RWPE1 (cell line): ENCODE results near the gene TBC1D25.

ENCODE experiments used
- CTCF ChIA-PET: fragments of 350-600 bp; sonication (Branson Sonifier 250); formaldehyde crosslinking; extraction: SDS; loops from one replicate; lab custom pipeline; 2021; lab: Yijun Ruan, JAX
- POLR2A ChIA-PET: fragments of 400-600 bp; formaldehyde crosslinking; extraction: SDS; loops from one replicate; lab custom pipeline; 2020; ENCODE audit warnings: antibody characterized with exemption; ENCODE audit not compliant: low non-redundant PET; lab: Yijun Ruan, JAX
- DNase-seq: peaks from one replicate; pipeline ENCODE4 v3.0.0; 2012; ENCODE audit warnings: low spot score
- H3K27ac ChIP-seq: fragments of 450-650 bp; 2 replicates; pipeline ENCODE4 v1.5.1; 2017
- TF ChIP-seq, protein P1 (sequence below): fragments of 450-650 bp; conservative IDR thresholded peaks from 2 replicates; pipeline ENCODE4 v1.5.1; 2017; ENCODE audit warnings: low read depth, mild to moderate bottlenecking

TBC1D25 gene

DNA sequence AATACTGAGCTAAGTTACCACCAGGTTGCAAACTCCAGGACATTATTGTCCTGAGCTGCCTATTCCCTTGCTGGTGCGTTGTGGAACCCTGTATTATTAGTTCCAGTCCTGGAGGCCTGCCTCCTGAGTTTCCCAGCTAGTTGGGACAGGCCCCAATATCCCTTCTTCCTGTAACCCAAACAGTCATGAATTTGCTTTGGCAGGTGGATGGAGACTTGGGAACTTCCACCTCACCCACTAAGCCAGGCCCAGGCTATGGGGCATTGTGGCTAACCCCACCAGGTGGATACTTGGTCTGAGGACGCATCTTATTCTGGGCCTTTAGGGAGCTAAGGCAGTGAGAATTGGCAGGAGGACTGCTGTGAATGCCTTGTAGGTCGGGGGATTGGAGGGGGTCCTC lies 39.7 kb downstream of the TBC1D25 start:
- H3K27ac ChIP-seq: peak overlapping the region; percentile 60
- no peak for DNase-seq
- CTCF ChIA-PET: no interaction called here
- TF ChIP-seq, protein P1, sequence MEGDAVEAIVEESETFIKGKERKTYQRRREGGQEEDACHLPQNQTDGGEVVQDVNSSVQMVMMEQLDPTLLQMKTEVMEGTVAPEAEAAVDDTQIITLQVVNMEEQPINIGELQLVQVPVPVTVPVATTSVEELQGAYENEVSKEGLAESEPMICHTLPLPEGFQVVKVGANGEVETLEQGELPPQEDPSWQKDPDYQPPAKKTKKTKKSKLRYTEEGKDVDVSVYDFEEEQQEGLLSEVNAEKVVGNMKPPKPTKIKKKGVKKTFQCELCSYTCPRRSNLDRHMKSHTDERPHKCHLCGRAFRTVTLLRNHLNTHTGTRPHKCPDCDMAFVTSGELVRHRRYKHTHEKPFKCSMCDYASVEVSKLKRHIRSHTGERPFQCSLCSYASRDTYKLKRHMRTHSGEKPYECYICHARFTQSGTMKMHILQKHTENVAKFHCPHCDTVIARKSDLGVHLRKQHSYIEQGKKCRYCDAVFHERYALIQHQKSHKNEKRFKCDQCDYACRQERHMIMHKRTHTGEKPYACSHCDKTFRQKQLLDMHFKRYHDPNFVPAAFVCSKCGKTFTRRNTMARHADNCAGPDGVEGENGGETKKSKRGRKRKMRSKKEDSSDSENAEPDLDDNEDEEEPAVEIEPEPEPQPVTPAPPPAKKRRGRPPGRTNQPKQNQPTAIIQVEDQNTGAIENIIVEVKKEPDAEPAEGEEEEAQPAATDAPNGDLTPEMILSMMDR: no peak
- POLR2A ChIA-PET: interaction anchor here (0.7 kb wide), 1 partner anchor 19 kb away, joined by 6 read pairs; no protein-coding TSS in a partner anchor

- POLR2A ChIA-PET: no interaction called here
- H3K27ac ChIP-seq: peak overlapping the region; percentile 64
These were observed 41.1 kb downstream of the TBC1D25 start for GRCh38 chrX:48580662-48581061.

DNA sequence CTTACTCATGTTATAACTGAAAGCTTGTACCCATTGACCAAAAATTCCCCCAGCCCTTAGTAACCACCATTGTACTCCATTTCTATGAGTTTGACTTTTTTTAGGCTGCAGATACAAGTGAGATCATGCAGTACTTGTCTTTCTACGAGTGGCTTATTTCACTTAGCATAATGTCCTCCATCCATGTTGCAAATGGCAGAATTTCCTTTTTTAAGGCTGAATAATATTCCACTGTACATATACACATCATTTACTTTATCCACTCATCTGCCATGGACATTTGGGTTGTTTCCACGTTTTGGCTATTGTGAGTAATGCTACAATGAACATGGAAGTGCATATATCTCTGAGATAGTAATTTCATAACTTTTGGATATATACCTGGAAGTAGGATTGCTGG lies 45.2 kb downstream of the TBC1D25 start:
- ChIA-PET CTCF (no interaction called here), POLR2A (no interaction called here)
- DNase-seq: no peak
- TF ChIP-seq, protein P1: no peak
- H3K27ac ChIP-seq: no peak overlapping the region

More at GRCh38 chrX:48580662-48581061, 41.1 kb downstream of the TBC1D25 start:
- DNase-seq: no peak
- TF ChIP-seq, protein P1: no peak
- CTCF ChIA-PET: no interaction called here

- no peak for DNase-seq
- H3K27ac ChIP-seq: peak overlapping the region; percentile 93
- ChIA-PET POLR2A (no interaction called here), CTCF (no interaction called here)
- TF ChIP-seq, protein P1: no peak
These were observed 50.1 kb downstream of the TBC1D25 start for GRCh38 chrX:48589482-48590162.

- no peak for DNase-seq
- TF ChIP-seq, protein P1: no peak
- CTCF ChIA-PET: no interaction called here
- POLR2A ChIA-PET: no interaction called here
- peak overlapping the region; percentile 93 for H3K27ac ChIP-seq
These were observed 50.9 kb downstream of the TBC1D25 start for GRCh38 chrX:48590203-48591103.

- peak overlapping the region; percentile 93 for H3K27ac ChIP-seq
- TF ChIP-seq, protein P1: peak; percentile 31
- peak; percentile 49 for DNase-seq
- ChIA-PET CTCF (no interaction called here), POLR2A (no interaction called here)
These were observed 51.8 kb downstream of the TBC1D25 start for GRCh38 chrX:48591255-48591791.
